HepG2 (cell line): ENCODE results near the gene TCF25. TPM values are rescaled to one million over a fixed set of nuclear protein-coding genes. Genes with fewer than 3 reads are reported as not detected.

Source experiments
- FOXA3 ChIP-seq: IDR thresholded peaks from 2 replicates; pipeline ENCODE4 v1.6.1; 2016; ENCODE audit warnings: missing genetic modification reagents, missing compliant biosample characterization
- HBP1 ChIP-seq: IDR thresholded peaks from 2 replicates; pipeline ENCODE4 v1.6.1; 2016; ENCODE audit warnings: low read depth, control low read depth
- HNRNPUL1 ChIP-seq: fragments of 200-400 bp; formaldehyde crosslinking; IDR thresholded peaks from 2 replicates; pipeline ENCODE4 v1.6.1; 2017; ENCODE audit warnings: low read depth, mild to moderate bottlenecking, low read length, moderate library complexity
- HOXD1 ChIP-seq: sonication (generic); formaldehyde crosslinking; IDR thresholded peaks from 2 replicates; pipeline ENCODE4 v1.5.0; 2020; ENCODE audit warnings: missing genetic modification reagents
- KLF9 ChIP-seq: IDR thresholded peaks from 2 replicates; pipeline ENCODE4 v1.6.1; 2016; ENCODE audit warnings: low read depth
- MLLT10 ChIP-seq: sonication (generic); formaldehyde crosslinking; IDR thresholded peaks from 2 replicates; pipeline ENCODE4 v1.4.0; 2020; ENCODE audit warnings: missing genetic modification reagents
- SNAPC2 ChIP-seq: sonication (generic); formaldehyde crosslinking; IDR thresholded peaks from 2 replicates; pipeline ENCODE4 v1.8.1; 2022; ENCODE audit warnings: mild to moderate bottlenecking, missing genetic modification reagents
- TAF1 ChIP-seq: sonication (generic); formaldehyde crosslinking; IDR thresholded peaks from 2 replicates; pipeline ENCODE4 v1.4.0; 2020; ENCODE audit warnings: missing genetic modification reagents
- YEATS2 ChIP-seq: sonication (generic); formaldehyde crosslinking; IDR thresholded peaks from 2 replicates; pipeline ENCODE4 v1.4.0; 2020; ENCODE audit warnings: missing genetic modification reagents, borderline replicate concordance
- YY1 ChIP-seq: IDR thresholded peaks from 2 replicates; pipeline ENCODE4 v1.6.1; 2011; ENCODE audit warnings: low read length, low read depth, moderate library complexity, mild to moderate bottlenecking; ENCODE audit not compliant: insufficient read depth, insufficient replicate concordance
- ZNF512B ChIP-seq: sonication (generic); formaldehyde crosslinking; IDR thresholded peaks from 2 replicates; pipeline ENCODE4 v1.5.1; 2020; ENCODE audit warnings: missing genetic modification reagents, mild to moderate bottlenecking, borderline replicate concordance
- ZNF567 ChIP-seq: sonication (generic); formaldehyde crosslinking; IDR thresholded peaks from 2 replicates; pipeline ENCODE4 v1.8.1; 2023; ENCODE audit warnings: mild to moderate bottlenecking, missing genetic modification reagents, borderline replicate concordance
- ZNF770 ChIP-seq: sonication (generic); formaldehyde crosslinking; IDR thresholded peaks from 2 replicates; pipeline ENCODE4 v1.5.0; 2020; ENCODE audit warnings: mild to moderate bottlenecking, missing genetic modification reagents
- ZNF773 ChIP-seq: sonication (generic); formaldehyde crosslinking; IDR thresholded peaks from 2 replicates; pipeline ENCODE4 v1.4.0; 2020; ENCODE audit warnings: missing genetic modification reagents, borderline replicate concordance
- ZNF816 ChIP-seq: sonication (generic); formaldehyde crosslinking; IDR thresholded peaks from 2 replicates; pipeline ENCODE4 v1.8.0; 2022; ENCODE audit warnings: missing genetic modification reagents, mild to moderate bottlenecking, borderline replicate concordance
- polyA plus RNA-seq, 8 experiments: library from polyadenylated mRNA; depleted of rRNA in 3 of 8; stranded (reverse) in 7 of 8; unstranded in 1 of 8; fragments of >200 nt; fragmentation: Illumina TruSeq in 4 of 8; extraction: Trizol in 4 of 8; gene quantifications; 2 replicates each; pipeline versions ENCODE4 v1.2.1 to v1.2.3, GENCODE V29; 2011 to 2016; ENCODE audit warnings: low read depth in 4 of 8, missing spikeins in 1 of 8, mixed read lengths in 1 of 8; ENCODE audit not compliant: insufficient read depth in 1 of 8
- total RNA-seq, 5 experiments: library from RNA; depleted of rRNA; stranded (reverse); fragments of >200 nt; fragmentation: Illumina TruSeq; extraction: Trizol; gene quantifications; 2 replicates each; pipeline ENCODE4 v1.2.3, GENCODE V29; 2016; ENCODE audit warnings: low read depth in 1 of 5
- TF ChIP-seq, protein P1 (sequence below): IDR thresholded peaks from 2 replicates; pipeline ENCODE4 v1.6.1; 2012; ENCODE audit warnings: low read depth, low read length, improper control_type of control experiment
- TF ChIP-seq, protein P2 (sequence below): sonication (generic); formaldehyde crosslinking; IDR thresholded peaks from 2 replicates; pipeline ENCODE4 v1.5.1; 2020; ENCODE audit warnings: mild to moderate bottlenecking, missing genetic modification reagents, borderline replicate concordance
- TF ChIP-seq, protein P3 (sequence below): sonication (generic); formaldehyde crosslinking; IDR thresholded peaks from 2 replicates; pipeline ENCODE4 v1.4.0; 2020; ENCODE audit warnings: missing genetic modification reagents, borderline replicate concordance

TCF25 gene
- total and polyA plus RNA-seq, 2 of the 13 experiments (the other 11 are each of a cell fraction or from before 2014, with no cell fraction given), result 138 to 206 TPM

GRCh38 chr16:89917773-89918452 lies 44.5 kb downstream of the TCF25 start (continued):
- TF ChIP-seq ZNF770 (CRISPR knock-in tag) (peak; percentile 78), HOXD1 (CRISPR knock-in tag) (peak; percentile 99), ZNF512B (peak; percentile 98), KLF9 (CRISPR knock-in tag) (peak; percentile 96), ZNF567 (CRISPR knock-in tag) (peak; percentile 97), FOXA3 (CRISPR knock-in tag) (peak; percentile 90), ZNF773 (CRISPR knock-in tag) (peak; percentile 96; the same call in 1 of the 2 replicates), ZNF816 (peak; percentile 94; the same call in 1 of the 2 replicates), MLLT10 (CRISPR knock-in tag) (no peak; the same call in 1 of the 2 replicates), SNAPC2 (CRISPR knock-in tag) (peak; percentile 98), YEATS2 (peak; percentile 93), HBP1 (peak; percentile 97), HNRNPUL1 (no peak), TAF1 (CRISPR knock-in tag) (peak; percentile 86), YY1 (peak; percentile 86)
- TF ChIP-seq, protein P1, sequence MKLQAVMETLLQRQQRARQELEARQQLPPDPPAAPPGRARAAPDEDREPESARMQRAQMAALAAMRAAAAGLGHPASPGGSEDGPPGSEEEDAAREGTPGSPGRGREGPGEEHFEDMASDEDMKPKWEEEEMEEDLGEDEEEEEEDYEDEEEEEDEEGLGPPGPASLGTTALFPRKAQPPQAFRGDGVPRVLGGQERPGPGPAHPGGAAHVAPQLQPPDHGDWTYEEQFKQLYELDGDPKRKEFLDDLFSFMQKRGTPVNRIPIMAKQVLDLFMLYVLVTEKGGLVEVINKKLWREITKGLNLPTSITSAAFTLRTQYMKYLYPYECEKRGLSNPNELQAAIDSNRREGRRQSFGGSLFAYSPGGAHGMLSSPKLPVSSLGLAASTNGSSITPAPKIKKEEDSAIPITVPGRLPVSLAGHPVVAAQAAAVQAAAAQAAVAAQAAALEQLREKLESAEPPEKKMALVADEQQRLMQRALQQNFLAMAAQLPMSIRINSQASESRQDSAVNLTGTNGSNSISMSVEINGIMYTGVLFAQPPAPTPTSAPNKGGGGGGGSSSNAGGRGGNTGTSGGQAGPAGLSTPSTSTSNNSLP, result no peak
- TF ChIP-seq, protein P2, sequence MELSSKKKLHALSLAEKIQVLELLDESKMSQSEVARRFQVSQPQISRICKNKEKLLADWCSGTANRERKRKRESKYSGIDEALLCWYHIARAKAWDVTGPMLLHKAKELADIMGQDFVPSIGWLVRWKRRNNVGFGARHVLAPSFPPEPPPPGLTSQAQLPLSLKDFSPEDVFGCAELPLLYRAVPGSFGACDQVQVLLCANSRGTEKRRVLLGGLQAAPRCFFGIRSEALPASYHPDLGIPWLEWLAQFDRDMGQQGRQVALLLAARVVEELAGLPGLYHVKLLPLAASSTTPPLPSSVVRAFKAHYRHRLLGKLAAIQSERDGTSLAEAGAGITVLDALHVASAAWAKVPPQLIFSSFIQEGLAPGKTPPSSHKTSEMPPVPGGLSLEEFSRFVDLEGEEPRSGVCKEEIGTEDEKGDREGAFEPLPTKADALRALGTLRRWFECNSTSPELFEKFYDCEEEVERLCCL (CRISPR knock-in tag), result peak; percentile 95; the same call in 1 of the 2 replicates
- TF ChIP-seq, protein P3, sequence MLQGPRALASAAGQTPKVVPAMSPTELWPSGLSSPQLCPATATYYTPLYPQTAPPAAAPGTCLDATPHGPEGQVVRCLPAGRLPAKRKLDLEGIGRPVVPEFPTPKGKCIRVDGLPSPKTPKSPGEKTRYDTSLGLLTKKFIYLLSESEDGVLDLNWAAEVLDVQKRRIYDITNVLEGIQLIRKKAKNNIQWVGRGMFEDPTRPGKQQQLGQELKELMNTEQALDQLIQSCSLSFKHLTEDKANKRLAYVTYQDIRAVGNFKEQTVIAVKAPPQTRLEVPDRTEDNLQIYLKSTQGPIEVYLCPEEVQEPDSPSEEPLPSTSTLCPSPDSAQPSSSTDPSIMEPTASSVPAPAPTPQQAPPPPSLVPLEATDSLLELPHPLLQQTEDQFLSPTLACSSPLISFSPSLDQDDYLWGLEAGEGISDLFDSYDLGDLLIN (CRISPR knock-in tag), result peak; percentile 93; the same call in 1 of the 2 replicates
